Adrenal gland (tissue), 19 donors: ENCODE data around the gene TSPAN16. TPM values are rescaled to one million over a fixed set of nuclear protein-coding genes. Genes with fewer than 3 reads are reported as not detected.
A peak's percentile ranks its signal among the peaks of the same experiment; 100 is the strongest.

Source experiments
- DNase-seq, 7 donors: peaks; one replicate each; pipeline ENCODE4 v3.0.0-alpha.2; 2019 to 2020
- H3K27ac ChIP-seq, 5 donors: fragments of 200-600 bp; sonication (generic) in 4 of 5; 1 replicate in 3 of 5; 2 replicates in 2 of 5; pipeline versions ENCODE4 v1.5.1 to v1.8.0; 2016 to 2020; ENCODE audit warnings: mild to moderate bottlenecking in 1 of 5
- H3K27me3 ChIP-seq: fragments of 200-600 bp; 2 replicates; pipeline ENCODE4 v1.8.0; 2021
- H3K36me3 ChIP-seq, 2 donors: fragments of 200-600 bp; replicated peaks in 1 of 2; 1 replicate in 1 of 2; 2 replicates in 1 of 2; pipeline versions ENCODE4 v1.5.1 to v1.8.0; 2018 to 2022
- H3K4me1 ChIP-seq, 2 donors: fragments of 200-600 bp; replicated peaks in 1 of 2; 1 replicate in 1 of 2; 2 replicates in 1 of 2; pipeline versions ENCODE4 v1.5.1 to v1.8.0; 2018 to 2021
- H3K4me3 ChIP-seq, 4 donors: fragments of 200-600 bp; sonication (generic) in 3 of 4; one replicate each; pipeline ENCODE4 v1.5.1; 2016 to 2018
- H3K9me3 ChIP-seq, 3 donors: fragments of 200-600 bp; sonication (generic) in 1 of 3; replicated peaks in 1 of 3; 1 replicate in 2 of 3; 2 replicates in 1 of 3; pipeline versions ENCODE4 v1.5.1 to v1.8.0; 2016 to 2021
- CTCF ChIP-seq, 6 experiments: fragments of 450-650 bp in 4 of 6; fragments of 200-600 bp in 2 of 6; sonication (generic) in 1 of 6; IDR thresholded peaks; 1 replicate in 5 of 6; 2 replicates in 1 of 6; pipeline versions ENCODE4 v1.5.1 to v1.8.0; 2016 to 2021; ENCODE audit warnings: antibody characterized with exemption in 6 of 6, mild to moderate bottlenecking in 2 of 6, moderate library complexity in 1 of 6
- POLR2A ChIP-seq, 2 donors: fragments of 450-650 bp; IDR thresholded peaks; one replicate each; pipeline ENCODE4 v1.6.1; 2017; ENCODE audit warnings: antibody characterized with exemption in 2 of 2, mild to moderate bottlenecking in 2 of 2, moderate library complexity in 1 of 2
- WGBS, 4 donors: extraction: QIAGEN DNeasy Blood & Tissue Kit in 2 of 4; methylation state at CpG; one replicate each; pipeline versions ENCODE4 v1.1.5 to v1.1.7; 2013 to 2017; 5-methylcytosine and 5-hydroxymethylcytosine counted together
- intact Hi-C, 2 donors: fragments of 100-400 bp; cut with DNase I; formaldehyde crosslinking; loops; one replicate each; pipeline versions ENCODE4 v1.14.1 to v1.15.0; 2022 to 2023
- long read RNA-seq, 10 donors: library from polyadenylated mRNA in 3 of 10; unstranded in 2 of 10; stranded (forward) in 1 of 10; transcript quantifications; one replicate each; pipeline ENCODE4 v2.0.0 and lab custom pipeline, GENCODE V29; 2021 to 2026
- polyA plus RNA-seq, 3 donors: library from polyadenylated mRNA; stranded (reverse); fragments of 200-250 nt in 2 of 3; fragments of 350-450 nt in 1 of 3; fragmentation: Illumina TruSeq in 1 of 3; extraction: RNeasy Lipid Tissue Mini Kit (QIAGEN cat#74804) in 1 of 3; gene quantifications; one replicate each; pipeline ENCODE4 v1.2.3, GENCODE V29; 2013 to 2014
- total RNA-seq, 9 donors: library from RNA; depleted of rRNA in 4 of 9; stranded (reverse); fragments of >200 nt in 4 of 9; fragments of 120-200 nt in 1 of 9; fragmentation: NEBNext Ultra II Directional in 1 of 9; extraction: Animal tissue kit (Norgen Biotek cat#: 25700) in 1 of 9; gene quantifications; one replicate each; pipeline versions ENCODE4 v1.1.0 to v1.2.4, GENCODE V29; 2013 to 2023
- donor health status: healthy with polysubstance abuse.
- donor health status: Bipolar disorder and iron deficiency.
- donor health status: DM: yes; HTN: yes; CAD: no.
- donor health status: DM: no; HTN: no; CAD: no.
- donor health status: DM: no; HTN: no; CAD: no.
- donor health status: DM: yes; HTN: yes; CAD: no.

The TSPAN16 gene
- not detected for total RNA-seq
- polyA plus RNA-seq = not detected
- long read RNA-seq, donor 1 = 0 reads
- long read RNA-seq, donor 2 = 0 reads
- long read RNA-seq, donor 3 = 0 reads
- long read RNA-seq, donor 4, partial matches to known transcripts = 0 of 5 reads
- long read RNA-seq, donor 4, other reads (novel, unspliced or antisense) = 5 of 5 reads
- long read RNA-seq, donor 5 = 0 reads
- long read RNA-seq, donor 6, partial matches to known transcripts = 0 of 2 reads
- long read RNA-seq, donor 6, other reads (novel, unspliced or antisense) = 2 of 2 reads
- long read RNA-seq, donor 7 = 0 reads
- long read RNA-seq, donor 8 = 0 reads
- long read RNA-seq, donor 9, partial matches to known transcripts = 0 of 15 reads
- long read RNA-seq, donor 9, other reads (novel, unspliced or antisense) = 15 of 15 reads
- long read RNA-seq, donor 10 = 0 reads

- no peaks in the 10 kb centered on the region for H3K36me3 ChIP-seq
- H3K9me3 ChIP-seq = no peaks in the 10 kb centered on the region
- WGBS, 4 donors = 77 to 96% (median 87%) methylated on average over 5 to 8 of the region's 8 CpGs
- H3K4me1 ChIP-seq = peaks cover 0 to 9% of the 10 kb centered on the region in 2 donors
- H3K4me3 ChIP-seq = no peak within 1 kb of the TSS
- peak within 1 kb of the TSS in 1 of 5 donors; percentile 15 for H3K27ac ChIP-seq
- H3K27me3 ChIP-seq = no peaks in the 10 kb centered on the region
- TF ChIP-seq POLR2A (IDR thresholded peaks at IDR 0.05) (no peak), CTCF (IDR thresholded peaks at IDR 0.05) (no peak)
- DNase-seq = peak in 2 of 7 donors; percentile 26 to 54
- intact Hi-C loops = loop anchor here in 1 of 2 donors (10.0 kb wide), 1 partner anchor 149 kb away; no protein-coding TSS in a partner anchor
Measured at GRCh38 chr19:11295665-11296245, at the start of gene TSPAN16. TSS of gene TSPAN16 (plus strand) at chr19:11296160. CDS start at chr19:11296298, 138 bp downstream.

GRCh38 chr19:11246941-11247340, 49.0 kb upstream of the TSPAN16 start:
- H3K36me3 ChIP-seq = peaks cover 0 to 30% of the 10 kb centered on the region in 2 donors
- no peak for DNase-seq
- intact Hi-C loops = no loop called here
- H3K27ac ChIP-seq = peak overlapping the region in 2 of 5 donors; percentile 30 to 81
- H3K4me1 ChIP-seq = peaks cover 3 to 5% of the 10 kb centered on the region in 2 donors
- H3K27me3 ChIP-seq = no peaks in the 10 kb centered on the region
- TF ChIP-seq CTCF (IDR thresholded peaks at IDR 0.05) = no peak
- no peak for TF ChIP-seq POLR2A (IDR thresholded peaks at IDR 0.05)
- no peaks in the 10 kb centered on the region for H3K9me3 ChIP-seq
- 84 to 94% (median 87%) methylated on average over 11 of the region's 11 CpGs for WGBS, 4 donors
- H3K4me3 ChIP-seq = no peak overlapping the region

- H3K4me3 ChIP-seq = no peak overlapping the region
- DNase-seq = peak in 6 of 7 donors; percentile 46 to 82 (median 54)
- intact Hi-C loops = no loop called here
- peaks cover 3 to 5% of the 10 kb centered on the region in 2 donors for H3K4me1 ChIP-seq
- H3K27me3 ChIP-seq = no peaks in the 10 kb centered on the region
- H3K9me3 ChIP-seq = no peaks in the 10 kb centered on the region
- WGBS, 4 donors = 64 to 93% (median 70%) methylated on average over 3 to 10 of the region's 10 CpGs
- TF ChIP-seq POLR2A (IDR thresholded peaks at IDR 0.05) (no peak), CTCF (IDR thresholded peaks at IDR 0.05) (no peak)
- H3K27ac ChIP-seq = peak overlapping the region in 3 of 5 donors; percentile 15 to 81 (median 30)
- H3K36me3 ChIP-seq = peaks cover 0 to 30% of the 10 kb centered on the region in 2 donors
Measured at GRCh38 chr19:11247391-11247790, 48.6 kb upstream of the TSPAN16 start.

GRCh38 chr19:11247934-11248333, 48.0 kb upstream of the TSPAN16 start:
- Histone ChIP-seq H3K4me1 (peaks cover 3 to 5% of the 10 kb centered on the region in 2 donors), H3K27me3 (no peaks in the 10 kb centered on the region), H3K27ac (peak overlapping the region in 3 of 5 donors; percentile 15 to 81 (median 30)), H3K36me3 (peaks cover 0 to 28% of the 10 kb centered on the region in 2 donors), H3K9me3 (no peaks in the 10 kb centered on the region), H3K4me3 (no peak overlapping the region)
- 70 to 86% (median 80%) methylated on average over 14 of the region's 14 CpGs for WGBS, 4 donors
- TF ChIP-seq POLR2A (IDR thresholded peaks at IDR 0.05) = no peak
- TF ChIP-seq CTCF (IDR thresholded peaks at IDR 0.05) = no peak
- no peak for DNase-seq
- intact Hi-C loops = no loop called here
